Measurements from ENCODE around the gene GHR. TPM values are rescaled to one million over a fixed set of nuclear protein-coding genes. Genes with fewer than 3 reads are reported as not detected.

The GHR gene
- total and polyA plus RNA-seq, 2 of the 8 experiments (the other 6 are each of a cell fraction or from before 2014, with no cell fraction given), result 0.15 to 0.19 TPM

- H3K9ac ChIP-seq (replicated peaks in 1 of 4; ENCODE audit: extremely low read depth in 1 of 4, low read depth in 3 of 4, low read length in 3 of 4), result no peak overlapping the region
- H3K18ac ChIP-seq (ENCODE audit: extremely low read depth, low read length), result no peak overlapping the region
- no peaks in the 10 kb centered on the region for H3K27me3 ChIP-seq (replicated peaks in 1 of 4; ENCODE audit: control insufficient read depth in 3 of 4, extremely low read depth in 1 of 4, insufficient read depth in 3 of 4, low read length in 3 of 4)
- TF ChIP-seq TCF12 (IDR thresholded peaks at IDR 0.05; ENCODE audit: low read depth, low read length) (no peak), CTBP2 (IDR thresholded peaks at IDR 0.05; ENCODE audit: borderline replicate concordance, insufficient read depth, insufficient read length, low read length) (no peak), GABPA (IDR thresholded peaks at IDR 0.05; ENCODE audit: borderline replicate concordance, insufficient read depth, low read length) (no peak), TEAD4 (IDR thresholded peaks at IDR 0.05; ENCODE audit: low read depth, low read length) (no peak), YY1 (IDR thresholded peaks at IDR 0.05; ENCODE audit: low read depth, low read length) (no peak), SIRT6 (IDR thresholded peaks at IDR 0.05; ENCODE audit: low read length) (no peak), RNF2 (IDR thresholded peaks at IDR 0.05; ENCODE audit: borderline replicate concordance, low read depth, low read length, missing control alignments, poor library complexity, severe bottlenecking) (no peak), PHF8 (conservative IDR thresholded peaks at IDR 0.05; ENCODE audit: low read depth, low read length) (no peak), KDM5A (IDR thresholded peaks at IDR 0.05; ENCODE audit: low read length) (no peak), USF2 (IDR thresholded peaks at IDR 0.05; ENCODE audit: low read length) (no peak), POLR2A (IDR thresholded peaks at IDR 0.05; ENCODE audit: control extremely low read depth in 1 of 2, low read depth in 2 of 2, low read length in 2 of 2) (no peak), POLR2AphosphoS5 (IDR thresholded peaks at IDR 0.05; ENCODE audit: low read depth, low read length) (no peak)
- no peak overlapping the region for H3K4me2 ChIP-seq (ENCODE audit: insufficient read depth in 1 of 2, low read depth in 2 of 2, low read length in 2 of 2)
- H2AFZ ChIP-seq (ENCODE audit: low read length), result no peak overlapping the region
- no peaks in the 10 kb centered on the region for H3K23me2 ChIP-seq (ENCODE audit: low read depth, low read length)
- H3K23ac ChIP-seq (ENCODE audit: insufficient read length), result no peak overlapping the region
- H2BK20ac ChIP-seq (ENCODE audit: low read length), result no peak overlapping the region
- H3K79me1 ChIP-seq (ENCODE audit: low read depth, low read length), result no peaks in the 10 kb centered on the region
- POLR2A ChIA-PET (ENCODE audit: partially characterized antibody), result no interaction called here
- H4K20me1 ChIP-seq (replicated peaks in 1 of 2; ENCODE audit: control insufficient read depth in 1 of 2, insufficient read depth in 2 of 2, low read length in 2 of 2), result no peaks in the 10 kb centered on the region
- H4K5ac ChIP-seq (ENCODE audit: insufficient read length, low read depth, low read length), result no peak overlapping the region
- no peak overlapping the region for H3K27ac ChIP-seq (ENCODE audit: low read depth, low read length)
- no peak overlapping the region for H4K91ac ChIP-seq (replicated peaks; ENCODE audit: insufficient read length, low read length)
- no peaks in the 10 kb centered on the region for H3K9me3 ChIP-seq (ENCODE audit: insufficient read depth in 2 of 2, low read depth in 1 of 2, low read length in 1 of 2)
- H2BK120ac ChIP-seq (replicated peaks; ENCODE audit: low read depth, low read length), result no peak overlapping the region
- no peaks in the 10 kb centered on the region for H3K4me1 ChIP-seq (replicated peaks in 1 of 4; ENCODE audit: control insufficient read depth in 3 of 4, insufficient read depth in 4 of 4, low read length in 3 of 4)
- H2BK12ac ChIP-seq (ENCODE audit: low read depth, low read length), result no peak overlapping the region
- H3K4ac ChIP-seq (replicated peaks; ENCODE audit: insufficient read length, low read depth, low read length), result no peak overlapping the region
- no peak overlapping the region for H3K4me3 ChIP-seq (ENCODE audit: extremely low read depth in 1 of 4, insufficient read depth in 2 of 4, low read depth in 3 of 4, low read length in 4 of 4)
- H2AK5ac ChIP-seq (ENCODE audit: low read depth, low read length), result no peak overlapping the region
- no peak overlapping the region for H2BK5ac ChIP-seq (ENCODE audit: low read depth, low read length)
- H3K56ac ChIP-seq (replicated peaks; ENCODE audit: insufficient read length, low read depth, low read length), result no peak overlapping the region
- H4K8ac ChIP-seq (ENCODE audit: extremely low read depth, insufficient read depth, low read length), result no peak overlapping the region
- CTCF ChIA-PET (ENCODE audit: partially characterized antibody), result interaction anchor here (2.4 kb wide), 1 partner anchor 15 kb away, joined by 10 read pairs; no protein-coding TSS in a partner anchor
- no peak for DNase-seq (ENCODE audit: low read depth in 1 of 2, low spot score in 2 of 2)
- no peak overlapping the region for H3K14ac ChIP-seq (ENCODE audit: insufficient read length)
- H3K79me2 ChIP-seq (ENCODE audit: control insufficient read depth in 1 of 2, insufficient read depth in 2 of 2, low read length in 2 of 2), result no peaks in the 10 kb centered on the region
- H2BK15ac ChIP-seq (ENCODE audit: low read length), result no peak overlapping the region
- FAIRE-seq, result no peak
- no peaks in the 10 kb centered on the region for H3K36me3 ChIP-seq (ENCODE audit: control insufficient read depth in 2 of 4, insufficient read depth in 4 of 4, low read length in 3 of 4)
These were observed 175.1 kb downstream of the GHR start for GRCh38 chr5:42598311-42598710.

All from H1 (cell line).